ENCODE results near the gene FAM241B. TPM values are rescaled to one million over a fixed set of nuclear protein-coding genes. Genes with fewer than 3 reads are reported as not detected.

Gene FAM241B
- total RNA-seq, 1 donor from 2014 or later = 9.8 TPM

DNA sequence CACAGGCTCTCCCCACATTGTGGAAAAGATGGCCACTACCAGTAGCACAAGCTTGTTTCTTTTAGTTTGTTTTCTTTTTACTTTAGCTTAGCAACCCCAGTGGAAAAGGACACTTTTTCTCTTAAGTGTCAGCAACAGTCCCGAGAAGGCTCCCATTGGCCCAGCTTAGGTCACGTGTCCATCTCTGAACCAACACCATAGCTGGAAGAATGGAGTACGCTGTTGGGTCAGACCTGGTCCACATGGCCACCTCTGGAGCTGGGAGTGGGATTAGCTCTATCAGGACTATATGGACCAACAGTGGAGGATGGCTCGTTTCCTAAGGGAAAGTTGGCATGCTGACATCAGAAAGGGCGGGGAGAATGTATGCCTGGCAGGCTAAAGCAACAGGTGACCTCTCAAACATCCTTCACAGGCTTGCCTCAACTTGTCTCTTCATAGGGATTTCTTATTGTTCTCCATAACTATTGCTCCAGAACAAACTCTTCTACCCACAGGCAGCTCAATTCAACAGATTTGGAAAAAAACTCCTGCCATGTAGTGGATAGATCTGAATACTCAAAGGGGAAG lies 29.2 kb upstream of the FAM241B start:
- no peaks in the 10 kb centered on the region for H3K36me3 Mint-ChIP-seq
- peaks cover 65% of the 10 kb centered on the region for H3K27me3 Mint-ChIP-seq

DNA sequence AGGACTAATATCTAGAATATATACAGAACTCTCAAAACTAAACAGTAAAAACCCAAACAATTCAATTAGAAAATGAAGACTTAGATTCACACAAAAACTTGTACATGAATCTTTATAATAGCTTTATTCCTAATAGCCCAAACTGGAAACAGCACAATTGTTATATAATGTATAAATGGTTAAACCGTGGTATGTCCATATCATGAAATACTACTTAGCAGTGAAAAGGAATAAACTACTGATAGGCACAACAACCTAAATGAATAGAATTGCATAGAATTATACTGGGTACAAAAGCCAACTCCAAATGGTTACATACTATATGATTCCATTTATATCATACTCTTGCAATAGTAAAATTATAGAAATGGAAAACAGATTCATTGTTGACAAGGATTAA lies 21.0 kb upstream of the FAM241B start:
- no peak for DNase-seq (ENCODE audit: extremely low spot score, unreplicated experiment)
- Mint-ChIP-seq H3K27ac (no peak overlapping the region), H3K4me3 (no peak overlapping the region), H3K9me3 (peaks cover 8% of the 10 kb centered on the region), H3K27me3 (peaks cover 59% of the 10 kb centered on the region), H3K4me1 (ENCODE audit: unreplicated experiment) (no peaks in the 10 kb centered on the region), H3K36me3 (no peaks in the 10 kb centered on the region)
- TF ChIP-seq, protein P1, sequence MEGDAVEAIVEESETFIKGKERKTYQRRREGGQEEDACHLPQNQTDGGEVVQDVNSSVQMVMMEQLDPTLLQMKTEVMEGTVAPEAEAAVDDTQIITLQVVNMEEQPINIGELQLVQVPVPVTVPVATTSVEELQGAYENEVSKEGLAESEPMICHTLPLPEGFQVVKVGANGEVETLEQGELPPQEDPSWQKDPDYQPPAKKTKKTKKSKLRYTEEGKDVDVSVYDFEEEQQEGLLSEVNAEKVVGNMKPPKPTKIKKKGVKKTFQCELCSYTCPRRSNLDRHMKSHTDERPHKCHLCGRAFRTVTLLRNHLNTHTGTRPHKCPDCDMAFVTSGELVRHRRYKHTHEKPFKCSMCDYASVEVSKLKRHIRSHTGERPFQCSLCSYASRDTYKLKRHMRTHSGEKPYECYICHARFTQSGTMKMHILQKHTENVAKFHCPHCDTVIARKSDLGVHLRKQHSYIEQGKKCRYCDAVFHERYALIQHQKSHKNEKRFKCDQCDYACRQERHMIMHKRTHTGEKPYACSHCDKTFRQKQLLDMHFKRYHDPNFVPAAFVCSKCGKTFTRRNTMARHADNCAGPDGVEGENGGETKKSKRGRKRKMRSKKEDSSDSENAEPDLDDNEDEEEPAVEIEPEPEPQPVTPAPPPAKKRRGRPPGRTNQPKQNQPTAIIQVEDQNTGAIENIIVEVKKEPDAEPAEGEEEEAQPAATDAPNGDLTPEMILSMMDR (conservative IDR thresholded peaks at IDR 0.05) = no peak

More for the DNA sequence above, 29.2 kb upstream of the FAM241B start:
- no peak for DNase-seq (ENCODE audit: extremely low spot score, unreplicated experiment)
- TF ChIP-seq, protein P1 (conservative IDR thresholded peaks at IDR 0.05) = no peak
- Mint-ChIP-seq H3K9me3 (no peaks in the 10 kb centered on the region), H3K4me3 (no peak overlapping the region), H3K4me1 (ENCODE audit: unreplicated experiment) (no peaks in the 10 kb centered on the region), H3K27ac (no peak overlapping the region)

DNA sequence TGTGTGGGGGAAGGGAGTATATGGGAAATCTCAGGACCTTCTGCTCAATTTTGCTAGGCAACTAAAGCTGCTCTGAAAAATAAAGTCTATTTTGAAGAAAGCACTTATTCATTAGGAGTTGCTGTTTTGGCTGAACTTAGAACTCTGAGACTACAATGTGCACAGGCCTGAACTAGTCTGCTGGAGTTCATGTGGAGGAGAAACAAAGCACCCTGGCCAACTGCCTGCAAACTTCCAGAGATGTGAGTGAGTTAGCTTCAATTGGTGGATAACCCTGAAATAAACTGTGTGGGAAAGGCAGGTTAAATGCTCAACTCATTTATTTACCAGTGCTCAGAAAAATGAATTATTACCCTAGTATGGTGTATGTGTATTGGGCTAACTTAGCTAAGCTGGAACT lies 17.3 kb upstream of the FAM241B start:
- Mint-ChIP-seq H3K27me3 (peaks cover 49% of the 10 kb centered on the region), H3K9me3 (peaks cover 8% of the 10 kb centered on the region), H3K4me3 (no peak overlapping the region), H3K4me1 (ENCODE audit: unreplicated experiment) (no peaks in the 10 kb centered on the region), H3K27ac (no peak overlapping the region), H3K36me3 (no peaks in the 10 kb centered on the region)
- TF ChIP-seq, protein P1 (conservative IDR thresholded peaks at IDR 0.05) = no peak
- no peak for DNase-seq (ENCODE audit: extremely low spot score, unreplicated experiment)

DNA sequence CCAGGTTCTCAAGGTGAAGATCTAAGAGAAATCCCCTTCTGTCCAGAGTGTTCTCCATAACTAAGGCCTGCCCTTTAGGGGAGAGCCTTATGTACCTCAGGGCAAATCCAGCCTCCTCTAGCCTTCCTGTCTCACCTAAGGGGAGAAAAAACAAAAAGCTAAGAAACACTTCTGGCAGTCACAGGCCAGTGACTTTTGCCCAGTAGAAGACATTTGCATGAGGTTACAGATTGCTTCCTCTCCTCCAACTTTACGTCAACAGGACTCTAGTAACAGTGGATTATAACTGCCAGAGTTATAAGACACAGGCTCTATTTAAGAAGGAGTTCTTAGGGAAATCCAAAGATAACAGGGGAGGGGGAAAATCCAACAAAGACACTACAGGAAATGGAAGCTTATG lies 15.9 kb upstream of the FAM241B start:
- TF ChIP-seq, protein P1 (conservative IDR thresholded peaks at IDR 0.05) = no peak
- no peak for DNase-seq (ENCODE audit: extremely low spot score, unreplicated experiment)
- Mint-ChIP-seq H3K4me1 (ENCODE audit: unreplicated experiment) (no peaks in the 10 kb centered on the region), H3K36me3 (no peaks in the 10 kb centered on the region), H3K4me3 (no peak overlapping the region), H3K27me3 (peaks cover 52% of the 10 kb centered on the region), H3K27ac (no peak overlapping the region), H3K9me3 (peaks cover 8% of the 10 kb centered on the region)

DNA sequence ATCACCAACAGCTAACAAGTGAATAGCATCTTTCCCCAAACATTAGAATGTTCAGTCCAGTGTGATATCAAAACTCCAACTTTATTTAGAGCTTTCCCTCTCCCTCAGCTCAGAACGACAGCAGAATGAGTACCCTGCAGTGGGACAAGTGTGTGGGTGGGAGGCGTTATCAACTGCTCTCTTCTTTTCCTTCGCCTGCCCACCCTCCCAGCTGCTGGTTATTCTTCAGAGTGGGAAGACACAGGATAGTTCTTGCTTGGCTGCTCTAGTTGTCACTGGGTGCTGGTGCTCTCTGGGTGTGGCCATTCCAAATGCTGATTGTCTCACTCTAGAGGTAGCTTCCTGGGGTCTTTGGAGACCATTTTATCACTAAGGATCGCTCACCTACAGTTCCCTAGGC lies 13.7 kb upstream of the FAM241B start:
- H3K27me3 Mint-ChIP-seq = peaks cover 60% of the 10 kb centered on the region
- no peak overlapping the region for H3K4me3 Mint-ChIP-seq
- no peaks in the 10 kb centered on the region for H3K4me1 Mint-ChIP-seq (ENCODE audit: unreplicated experiment)
- no peak for DNase-seq (ENCODE audit: extremely low spot score, unreplicated experiment)
- TF ChIP-seq, protein P1 (conservative IDR thresholded peaks at IDR 0.05) = no peak
- no peaks in the 10 kb centered on the region for H3K9me3 Mint-ChIP-seq
- H3K27ac Mint-ChIP-seq = no peak overlapping the region
- no peaks in the 10 kb centered on the region for H3K36me3 Mint-ChIP-seq

DNA sequence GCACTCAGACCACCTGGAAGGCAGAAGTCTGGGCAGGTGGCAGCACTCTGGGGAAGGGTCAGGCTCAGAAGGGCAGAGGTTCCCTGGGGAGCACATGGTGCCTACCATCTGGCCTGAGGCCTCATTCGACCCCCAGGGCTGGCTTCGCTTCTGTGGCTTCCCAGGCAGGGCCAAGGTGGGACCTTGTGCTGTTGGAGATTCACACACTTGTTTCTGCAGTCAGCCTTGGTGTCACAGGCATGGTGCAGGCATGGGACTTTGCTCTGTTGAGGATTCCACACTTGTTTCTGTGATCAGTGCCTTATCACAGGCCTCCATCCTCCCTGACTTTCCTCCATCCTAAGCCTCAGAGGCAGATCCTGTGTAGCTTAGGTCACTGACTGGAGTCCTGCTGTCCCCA lies 11.3 kb upstream of the FAM241B start:
- peaks cover 45% of the 10 kb centered on the region for H3K27me3 Mint-ChIP-seq
- no peaks in the 10 kb centered on the region for H3K36me3 Mint-ChIP-seq

More for the DNA sequence above, 11.3 kb upstream of the FAM241B start:
- no peaks in the 10 kb centered on the region for H3K9me3 Mint-ChIP-seq
- no peaks in the 10 kb centered on the region for H3K4me1 Mint-ChIP-seq (ENCODE audit: unreplicated experiment)
- H3K4me3 Mint-ChIP-seq = no peak overlapping the region
- TF ChIP-seq, protein P1 (conservative IDR thresholded peaks at IDR 0.05) = no peak
- H3K27ac Mint-ChIP-seq = no peak overlapping the region
- no peak for DNase-seq (ENCODE audit: extremely low spot score, unreplicated experiment)

Measured in type B pancreatic cell (in vitro differentiated cells).